Ovary (tissue), 3 donors: ENCODE measurements around the gene TSKU.

Experiments
- EP300 ChIP-seq: sonication (generic); formaldehyde crosslinking; IDR thresholded peaks from one replicate; pipeline ENCODE4 v1.6.1; 2017; ENCODE audit warnings: antibody characterized with exemption
- POLR2A ChIP-seq: fragments of 450-650 bp; IDR thresholded peaks from one replicate; pipeline ENCODE4 v1.6.1; 2017; ENCODE audit warnings: antibody characterized with exemption, mild to moderate bottlenecking, moderate library complexity
- TF ChIP-seq, protein P1 (sequence below), 3 donors: fragments of 450-650 bp in 2 of 3; fragments of 200-600 bp in 1 of 3; IDR thresholded peaks; one replicate each; pipeline versions ENCODE4 v1.5.1 to v1.8.0; 2016 to 2022; ENCODE audit warnings: antibody characterized with exemption in 3 of 3, mild to moderate bottlenecking in 1 of 3
- donor health status: DM: no; HTN: no; CAD: no.

DNA sequence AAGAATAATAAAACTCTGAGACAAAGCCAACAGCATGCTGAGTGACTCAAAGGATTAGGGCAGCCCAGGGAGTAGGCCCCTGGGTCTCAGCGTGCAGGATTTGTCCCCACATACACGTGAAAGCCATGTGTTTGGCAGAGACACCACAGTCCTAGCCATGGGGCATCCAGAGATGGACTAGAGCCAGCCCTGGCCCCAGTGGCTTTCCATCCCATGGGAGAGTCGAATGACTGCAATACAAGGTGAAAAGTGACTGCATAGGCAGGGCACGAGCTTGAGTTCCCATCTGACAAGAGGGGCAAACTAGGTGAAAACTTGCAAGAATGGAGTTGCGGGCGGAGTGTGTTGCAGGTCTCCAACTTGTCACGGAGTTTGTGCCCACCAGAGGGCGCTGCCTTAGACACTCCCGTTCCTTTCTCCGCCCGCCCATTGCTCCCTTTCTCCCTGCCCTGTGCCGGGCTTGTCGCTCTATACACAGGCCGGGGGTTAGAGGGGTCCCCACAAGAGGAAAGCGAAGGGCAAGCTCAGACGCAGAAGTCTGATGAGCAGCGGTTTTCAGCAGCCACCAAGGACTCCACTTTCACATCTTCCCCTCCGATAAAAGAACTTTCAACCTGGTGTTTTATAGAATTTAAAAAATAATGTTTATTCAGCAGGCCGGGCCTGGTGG lies 24.2 kb downstream of the TSKU start:
- TF ChIP-seq, protein P1, sequence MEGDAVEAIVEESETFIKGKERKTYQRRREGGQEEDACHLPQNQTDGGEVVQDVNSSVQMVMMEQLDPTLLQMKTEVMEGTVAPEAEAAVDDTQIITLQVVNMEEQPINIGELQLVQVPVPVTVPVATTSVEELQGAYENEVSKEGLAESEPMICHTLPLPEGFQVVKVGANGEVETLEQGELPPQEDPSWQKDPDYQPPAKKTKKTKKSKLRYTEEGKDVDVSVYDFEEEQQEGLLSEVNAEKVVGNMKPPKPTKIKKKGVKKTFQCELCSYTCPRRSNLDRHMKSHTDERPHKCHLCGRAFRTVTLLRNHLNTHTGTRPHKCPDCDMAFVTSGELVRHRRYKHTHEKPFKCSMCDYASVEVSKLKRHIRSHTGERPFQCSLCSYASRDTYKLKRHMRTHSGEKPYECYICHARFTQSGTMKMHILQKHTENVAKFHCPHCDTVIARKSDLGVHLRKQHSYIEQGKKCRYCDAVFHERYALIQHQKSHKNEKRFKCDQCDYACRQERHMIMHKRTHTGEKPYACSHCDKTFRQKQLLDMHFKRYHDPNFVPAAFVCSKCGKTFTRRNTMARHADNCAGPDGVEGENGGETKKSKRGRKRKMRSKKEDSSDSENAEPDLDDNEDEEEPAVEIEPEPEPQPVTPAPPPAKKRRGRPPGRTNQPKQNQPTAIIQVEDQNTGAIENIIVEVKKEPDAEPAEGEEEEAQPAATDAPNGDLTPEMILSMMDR (IDR thresholded peaks at IDR 0.05): peak in 2 of 3 donors; percentile 74 to 76
- TF ChIP-seq POLR2A: no peak
- no peak for TF ChIP-seq EP300
